ENCODE results near the gene MRPS7.

Gene MRPS7

GRCh38 chr17:75263055-75263454 lies 1.4 kb downstream of the MRPS7 start:
- ChIA-PET POLR2A (no interaction called here), CTCF (interaction anchor here (0.9 to 5.1 kb wide), 8 partner anchors 9 to 240 kb away, joined by 3 to 40 read pairs (median 4); partner anchors contain the start of genes MIF4GD and SLC25A19)
- Histone ChIP-seq H3K4me1 (ENCODE audit: control extremely low read depth in 1 of 4, control insufficient read depth in 4 of 4, insufficient read depth in 4 of 4, low read length in 3 of 4) (peaks cover 10 to 47% (median 32%) of the 10 kb centered on the region in 4 experiments), H3K4me3 (ENCODE audit: control insufficient read depth in 1 of 7, extremely low read depth in 1 of 7, insufficient read depth in 4 of 7, low read depth in 2 of 7, low read length in 6 of 7) (peak overlapping the region in 2 of 7 experiments; percentile 91), H3K27ac (ENCODE audit: insufficient read depth in 1 of 2, low read depth in 1 of 2, low read length in 2 of 2, poor library complexity in 1 of 2, severe bottlenecking in 2 of 2) (peak overlapping the region in 1 of 2 experiments; percentile 100), H3K36me3 (ENCODE audit: control insufficient read depth in 4 of 4, insufficient read depth in 4 of 4, low read length in 3 of 4) (peaks cover 0 to 42% (median 27%) of the 10 kb centered on the region in 4 experiments), H3K9me3 (ENCODE audit: control extremely low read depth in 1 of 5, control insufficient read depth in 4 of 5, insufficient read depth in 2 of 5, low read depth in 1 of 5, low read length in 4 of 5) (no peaks in the 10 kb centered on the region), H3K27me3 (replicated peaks in 2 of 5; ENCODE audit: control insufficient read depth in 4 of 5, insufficient read depth in 5 of 5, low read length in 4 of 5) (no peaks in the 10 kb centered on the region)
- WGBS (ENCODE audit: insufficient coverage) = 100% methylated on average over 2 of the region's 4 CpGs
- DNase-seq = peak in 2 of 3 donors; percentile 41 to 49

DNA sequence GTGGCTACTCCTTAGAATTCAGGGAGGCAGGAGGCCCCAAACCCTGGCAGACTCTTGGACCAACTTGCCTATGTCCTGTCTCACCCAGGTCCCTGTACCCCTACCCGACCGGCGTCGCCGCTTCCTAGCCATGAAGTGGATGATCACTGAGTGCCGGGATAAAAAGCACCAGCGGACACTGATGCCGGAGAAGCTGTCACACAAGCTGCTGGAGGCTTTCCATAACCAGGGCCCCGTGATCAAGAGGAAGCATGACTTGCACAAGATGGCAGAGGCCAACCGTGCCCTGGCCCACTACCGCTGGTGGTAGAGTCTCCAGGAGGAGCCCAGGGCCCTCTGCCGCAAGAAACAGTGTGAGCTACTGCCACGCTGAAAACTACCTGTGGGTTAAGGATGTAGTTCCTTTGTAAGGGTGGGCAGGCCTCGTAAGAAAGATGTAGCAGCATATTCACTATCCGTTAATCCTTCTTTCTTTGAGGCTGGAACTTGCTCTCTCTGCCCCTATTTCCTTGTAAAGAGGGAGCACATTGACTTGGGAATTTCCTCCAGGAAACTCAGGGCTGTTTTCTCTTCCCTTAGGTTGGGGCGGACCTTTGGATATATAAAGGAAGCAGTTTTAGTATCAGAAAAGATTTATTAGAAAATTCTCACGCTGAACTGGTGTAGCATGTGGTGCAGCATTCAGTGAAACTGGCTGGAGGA lies 4.1 kb downstream of the MRPS7 start:
- H3K4me3 ChIP-seq (ENCODE audit: control insufficient read depth in 1 of 7, extremely low read depth in 1 of 7, insufficient read depth in 4 of 7, low read depth in 2 of 7, low read length in 6 of 7) = no peak overlapping the region
- peaks cover 0 to 42% (median 26%) of the 10 kb centered on the region in 4 experiments for H3K36me3 ChIP-seq (ENCODE audit: control insufficient read depth in 4 of 4, insufficient read depth in 4 of 4, low read length in 3 of 4)
- peaks cover 4 to 47% (median 32%) of the 10 kb centered on the region in 4 experiments for H3K4me1 ChIP-seq (ENCODE audit: control extremely low read depth in 1 of 4, control insufficient read depth in 4 of 4, insufficient read depth in 4 of 4, low read length in 3 of 4)
- CTCF ChIA-PET = interaction anchor here (0.6 to 2.1 kb wide), 2 partner anchors 24 to 100 kb away, joined by 3 to 8 read pairs; partner anchors contain the start of gene SLC25A19
- H3K27me3 ChIP-seq (replicated peaks in 2 of 5; ENCODE audit: control insufficient read depth in 4 of 5, insufficient read depth in 5 of 5, low read length in 4 of 5) = no peaks in the 10 kb centered on the region
- POLR2A ChIA-PET = no interaction called here
- WGBS (ENCODE audit: insufficient coverage) = 58% methylated on average over 15 of the region's 17 CpGs
- no peaks in the 10 kb centered on the region for H3K9me3 ChIP-seq (ENCODE audit: control extremely low read depth in 1 of 5, control insufficient read depth in 4 of 5, insufficient read depth in 2 of 5, low read depth in 1 of 5, low read length in 4 of 5)
- peak in 2 of 3 donors; percentile 46 to 70 for DNase-seq
- peak overlapping the region in 1 of 2 experiments; percentile 17 for H3K27ac ChIP-seq (ENCODE audit: insufficient read depth in 1 of 2, low read depth in 1 of 2, low read length in 2 of 2, poor library complexity in 1 of 2, severe bottlenecking in 2 of 2)

GRCh38 chr17:75266316-75267152 lies 4.9 kb downstream of the MRPS7 start:
- 98% methylated on average over 12 of the region's 13 CpGs for WGBS (ENCODE audit: insufficient coverage)
- Histone ChIP-seq H3K4me3 (ENCODE audit: control insufficient read depth in 1 of 7, extremely low read depth in 1 of 7, insufficient read depth in 4 of 7, low read depth in 2 of 7, low read length in 6 of 7) (no peak overlapping the region), H3K27me3 (replicated peaks in 2 of 5; ENCODE audit: control insufficient read depth in 4 of 5, insufficient read depth in 5 of 5, low read length in 4 of 5) (no peaks in the 10 kb centered on the region), H3K27ac (ENCODE audit: insufficient read depth in 1 of 2, low read depth in 1 of 2, low read length in 2 of 2, poor library complexity in 1 of 2, severe bottlenecking in 2 of 2) (no peak overlapping the region), H3K4me1 (ENCODE audit: control extremely low read depth in 1 of 4, control insufficient read depth in 4 of 4, insufficient read depth in 4 of 4, low read length in 3 of 4) (peaks cover 4 to 47% (median 31%) of the 10 kb centered on the region in 4 experiments), H3K36me3 (ENCODE audit: control insufficient read depth in 4 of 4, insufficient read depth in 4 of 4, low read length in 3 of 4) (peaks cover 0 to 42% (median 26%) of the 10 kb centered on the region in 4 experiments), H3K9me3 (ENCODE audit: control extremely low read depth in 1 of 5, control insufficient read depth in 4 of 5, insufficient read depth in 2 of 5, low read depth in 1 of 5, low read length in 4 of 5) (no peaks in the 10 kb centered on the region)
- CTCF ChIA-PET = interaction anchor here (1.0 to 2.1 kb wide), 2 partner anchors 23 to 37 kb away, joined by 3 to 8 read pairs; partner anchors contain the start of gene SLC25A19
- DNase-seq = no peak
- POLR2A ChIA-PET = no interaction called here

DNA sequence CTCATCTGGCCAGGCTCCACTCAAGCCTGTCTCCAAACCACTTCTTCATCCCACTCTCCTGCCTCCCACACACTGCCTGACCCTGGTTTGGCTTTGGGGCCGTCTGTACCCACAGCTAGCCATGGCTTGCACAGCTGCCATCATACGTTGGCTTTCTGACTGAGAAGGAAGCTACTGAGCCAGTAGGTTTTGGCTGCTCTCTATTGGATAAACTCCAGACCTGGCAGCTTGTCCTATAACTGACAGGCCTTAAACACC lies 5.4 kb downstream of the MRPS7 start:
- Histone ChIP-seq H3K27me3 (replicated peaks in 2 of 5; ENCODE audit: control insufficient read depth in 4 of 5, insufficient read depth in 5 of 5, low read length in 4 of 5) (no peaks in the 10 kb centered on the region), H3K36me3 (ENCODE audit: control insufficient read depth in 4 of 4, insufficient read depth in 4 of 4, low read length in 3 of 4) (peaks cover 0 to 42% (median 26%) of the 10 kb centered on the region in 4 experiments), H3K27ac (ENCODE audit: insufficient read depth in 1 of 2, low read depth in 1 of 2, low read length in 2 of 2, poor library complexity in 1 of 2, severe bottlenecking in 2 of 2) (no peak overlapping the region), H3K9me3 (ENCODE audit: control extremely low read depth in 1 of 5, control insufficient read depth in 4 of 5, insufficient read depth in 2 of 5, low read depth in 1 of 5, low read length in 4 of 5) (no peaks in the 10 kb centered on the region), H3K4me3 (ENCODE audit: control insufficient read depth in 1 of 7, extremely low read depth in 1 of 7, insufficient read depth in 4 of 7, low read depth in 2 of 7, low read length in 6 of 7) (no peak overlapping the region), H3K4me1 (ENCODE audit: control extremely low read depth in 1 of 4, control insufficient read depth in 4 of 4, insufficient read depth in 4 of 4, low read length in 3 of 4) (peaks cover 4 to 52% (median 34%) of the 10 kb centered on the region in 4 experiments)
- no peak for DNase-seq
- POLR2A ChIA-PET = no interaction called here
- CTCF ChIA-PET = interaction anchor here (1.0 to 2.1 kb wide), 2 partner anchors 22 to 38 kb away, joined by 3 to 8 read pairs; partner anchors contain the start of gene SLC25A19
- WGBS (ENCODE audit: insufficient coverage) = 93% methylated on average over 2 of the region's 2 CpGs

- Histone ChIP-seq H3K36me3 (ENCODE audit: control insufficient read depth in 4 of 4, insufficient read depth in 4 of 4, low read length in 3 of 4) (peaks cover 0 to 47% (median 27%) of the 10 kb centered on the region in 4 experiments), H3K27ac (ENCODE audit: insufficient read depth in 1 of 2, low read depth in 1 of 2, low read length in 2 of 2, poor library complexity in 1 of 2, severe bottlenecking in 2 of 2) (no peak overlapping the region), H3K9me3 (ENCODE audit: control extremely low read depth in 1 of 5, control insufficient read depth in 4 of 5, insufficient read depth in 2 of 5, low read depth in 1 of 5, low read length in 4 of 5) (no peaks in the 10 kb centered on the region), H3K27me3 (replicated peaks in 2 of 5; ENCODE audit: control insufficient read depth in 4 of 5, insufficient read depth in 5 of 5, low read length in 4 of 5) (no peaks in the 10 kb centered on the region), H3K4me3 (ENCODE audit: control insufficient read depth in 1 of 7, extremely low read depth in 1 of 7, insufficient read depth in 4 of 7, low read depth in 2 of 7, low read length in 6 of 7) (no peak overlapping the region), H3K4me1 (ENCODE audit: control extremely low read depth in 1 of 4, control insufficient read depth in 4 of 4, insufficient read depth in 4 of 4, low read length in 3 of 4) (peaks cover under 1 to 52% (median 34%) of the 10 kb centered on the region in 4 experiments)
- CTCF ChIA-PET = interaction anchor here (1.4 to 2.1 kb wide), 2 partner anchors 22 to 150 kb away, joined by 4 to 8 read pairs; partner anchors contain the start of gene SLC25A19
- DNase-seq = no peak
- WGBS (ENCODE audit: insufficient coverage) = 88% methylated on average over 11 of the region's 14 CpGs
- POLR2A ChIA-PET = no interaction called here
Measured at GRCh38 chr17:75267411-75268232, 5.9 kb downstream of the MRPS7 start.

- H3K36me3 ChIP-seq (ENCODE audit: control insufficient read depth in 4 of 4, insufficient read depth in 4 of 4, low read length in 3 of 4) = peaks cover 2 to 55% (median 35%) of the 10 kb centered on the region in 4 experiments
- no peaks in the 10 kb centered on the region for H3K9me3 ChIP-seq (ENCODE audit: control extremely low read depth in 1 of 5, control insufficient read depth in 4 of 5, insufficient read depth in 2 of 5, low read depth in 1 of 5, low read length in 4 of 5)
- no peaks in the 10 kb centered on the region for H3K27me3 ChIP-seq (replicated peaks in 2 of 5; ENCODE audit: control insufficient read depth in 4 of 5, insufficient read depth in 5 of 5, low read length in 4 of 5)
- POLR2A ChIA-PET = interaction anchor here (0.6 to 2.5 kb wide), 2 partner anchors 8 to 222 kb away, joined by 3 to 39 read pairs; partner anchors contain the start of genes GGA3 and MRPS7
- CTCF ChIA-PET = interaction anchor here (0.6 to 5.1 kb wide), 15 partner anchors 9 to 312 kb away, joined by 3 to 40 read pairs (median 5); partner anchors contain the start of genes GGA3, MRPS7 and SLC25A19
- H3K4me1 ChIP-seq (ENCODE audit: control extremely low read depth in 1 of 4, control insufficient read depth in 4 of 4, insufficient read depth in 4 of 4, low read length in 3 of 4) = peaks cover 0 to 53% (median 32%) of the 10 kb centered on the region in 4 experiments
- peak overlapping the region; percentile 85 to 90 for H3K27ac ChIP-seq (ENCODE audit: insufficient read depth in 1 of 2, low read depth in 1 of 2, low read length in 2 of 2, poor library complexity in 1 of 2, severe bottlenecking in 2 of 2)
- WGBS (ENCODE audit: insufficient coverage) = 25% methylated on average over 5 of the region's 6 CpGs
- DNase-seq = peak in 2 of 3 donors; percentile 17 to 36
- peak overlapping the region; percentile 79 to 96 (median 91) for H3K4me3 ChIP-seq (ENCODE audit: control insufficient read depth in 1 of 7, extremely low read depth in 1 of 7, insufficient read depth in 4 of 7, low read depth in 2 of 7, low read length in 6 of 7)
Measured at GRCh38 chr17:75269844-75270217, 8.2 kb downstream of the MRPS7 start.
